ENCODE results near the gene POU3F1.

- TF ChIP-seq CTCF (IDR thresholded peaks at IDR 0.05) (no peak), POLR2A (IDR thresholded peaks at IDR 0.05) (no peak), POLR2AphosphoS5 (IDR thresholded peaks at IDR 0.05) (no peak)
Measured at GRCh38 chr1:38090796-38091195, 44.2 kb upstream of the POU3F1 start.
